GM12878 (cell line): ENCODE results near the gene SCAP. TPM values are rescaled to one million over a fixed set of nuclear protein-coding genes. Genes with fewer than 3 reads are reported as not detected.

Experiments
- ATAC-seq: fragments of 200-7000 bp; cut with Tn5 transposase; 3 replicates; pipeline ENCODE4 v1.9.1; 2020; ENCODE audit warnings: mild to moderate bottlenecking, moderate library complexity
- Bru-seq: library from RNA; stranded (reverse); fragments of 400-500 nt; gene quantifications from one replicate; lab custom pipeline; 2021; lab: Mats Ljungman, UMichigan
- BruChase-seq, 2 experiments: library from RNA; stranded (reverse); fragments of 400-500 nt; gene quantifications; one replicate each; lab custom pipeline; 2021; lab: Mats Ljungman, UMichigan
- BruUV-seq: library from RNA; stranded (reverse); fragments of 400-500 nt; replicated peaks from 2 replicates; lab custom pipeline; 2021; lab: Mats Ljungman, UMichigan
- CTCF ChIA-PET: fragments of 300-600 bp; sonication (Branson Sonifier 250); formaldehyde crosslinking; extraction: SDS; loops from one replicate; lab custom pipeline; 2021; ENCODE audit warnings: inconsistent platforms; lab: Yijun Ruan, JAX
- POLR2A ChIA-PET: fragments of 350-600 bp; formaldehyde crosslinking; extraction: SDS; loops from one replicate; lab custom pipeline; 2021; ENCODE audit warnings: inconsistent platforms; lab: Charles Lee
- RAD21 ChIA-PET: fragments of 300-600 bp; sonication (Branson Sonifier 250); formaldehyde crosslinking; loops from one replicate; lab custom pipeline; 2023; ENCODE audit warnings: antibody characterized with exemption; ENCODE audit not compliant: unreplicated experiment; lab: Charles Lee
- SMC1A ChIA-PET: fragments of 300-600 bp; sonication (Branson Sonifier 250); formaldehyde crosslinking; loops from one replicate; lab custom pipeline; 2023; ENCODE audit not compliant: unreplicated experiment, uncharacterized antibody; lab: Charles Lee
- DNase-seq: peaks from one replicate; pipeline ENCODE4 v3.0.0-alpha.2; 2011; ENCODE audit warnings: low read depth, low spot score
- FAIRE-seq: peaks from 3 replicates; lab custom pipeline; 2011; peaks lifted over from hg19 to GRCh38; lab: Jason Lieb, UNC
- H2AFZ ChIP-seq: 2 replicates; pipeline ENCODE4 v1.6.0; 2011; ENCODE audit warnings: low read depth, low read length, control low read depth; ENCODE audit not compliant: control insufficient read depth
- H3K27ac ChIP-seq: 2 replicates; pipeline ENCODE4 v1.5.1; 2011; ENCODE audit warnings: control low read depth; ENCODE audit not compliant: control insufficient read depth, insufficient read depth
- H3K27me3 ChIP-seq, 2 experiments: replicated peaks in 1 of 2; 2 replicates each; pipeline versions ENCODE4 v1.6.0 to v1.6.1; 2011; ENCODE audit warnings: low read length in 1 of 2; ENCODE audit not compliant: control insufficient read depth in 2 of 2, insufficient read depth in 2 of 2
- H3K36me3 ChIP-seq, 2 experiments: 2 replicates each; pipeline ENCODE4 v1.5.1; 2011; ENCODE audit warnings: low read length in 1 of 2; ENCODE audit not compliant: control insufficient read depth in 2 of 2, insufficient read depth in 2 of 2
- H3K4me1 ChIP-seq: 2 replicates; pipeline ENCODE4 v1.6.1; 2011; ENCODE audit warnings: mild to moderate bottlenecking, low read length, moderate library complexity, mixed read lengths; ENCODE audit not compliant: control insufficient read depth, insufficient read depth
- H3K4me2 ChIP-seq: 2 replicates; pipeline ENCODE4 v1.6.0; 2011; ENCODE audit warnings: control low read depth; ENCODE audit not compliant: control insufficient read depth, insufficient read depth
- H3K4me3 ChIP-seq: fragments of 200-600 bp; sonication (generic); 2 replicates; pipeline ENCODE4 v1.5.1; 2016
- H3K79me2 ChIP-seq: 2 replicates; pipeline ENCODE4 v1.6.0; 2011; ENCODE audit warnings: low read length; ENCODE audit not compliant: control insufficient read depth, insufficient read depth
- H3K9ac ChIP-seq: 2 replicates; pipeline ENCODE4 v1.8.0; 2011; ENCODE audit warnings: low read length, control low read depth, mixed read lengths; ENCODE audit not compliant: control insufficient read depth, insufficient read depth
- H3K9me3 ChIP-seq: replicated peaks from 3 replicates; pipeline ENCODE4 v1.5.1; 2011; ENCODE audit warnings: mild to moderate bottlenecking, low read length; ENCODE audit not compliant: control insufficient read depth, insufficient read depth
- H4K20me1 ChIP-seq: 2 replicates; pipeline ENCODE4 v1.6.0; 2011; ENCODE audit not compliant: control insufficient read depth, insufficient read depth
- BCL11A ChIP-seq: IDR thresholded peaks from 2 replicates; pipeline ENCODE4 v1.6.1; 2011; ENCODE audit warnings: low read depth, low read length
- BHLHE40 ChIP-seq, 2 experiments: fragments of 450-650 bp in 1 of 2; IDR thresholded peaks; 2 replicates each; pipeline ENCODE4 v1.6.1; 2011 to 2017; ENCODE audit warnings: low read depth in 2 of 2, borderline replicate concordance in 1 of 2, improper control_type of control experiment in 1 of 2, low read length in 1 of 2, mild to moderate bottlenecking in 1 of 2
- BRCA1 ChIP-seq: IDR thresholded peaks from 2 replicates; pipeline ENCODE4 v1.6.1; 2011; ENCODE audit warnings: low read depth, low read length, improper control_type of control experiment
- CREM ChIP-seq: IDR thresholded peaks from 2 replicates; pipeline ENCODE4 v1.6.1; 2014; ENCODE audit warnings: antibody characterized with exemption, low read depth
- CTCF ChIP-seq, 3 experiments: IDR thresholded peaks in 2 of 3; conservative IDR thresholded peaks in 1 of 3; 2 replicates each; pipeline ENCODE4 v1.5.1; 2011; ENCODE audit warnings: low read depth in 3 of 3, low read length in 3 of 3, mild to moderate bottlenecking in 3 of 3, control low read depth in 2 of 3, moderate library complexity in 2 of 3, inconsistent platforms in 1 of 3, mixed read lengths in 1 of 3; ENCODE audit not compliant: control insufficient read depth in 2 of 3, insufficient read depth in 1 of 3; ENCODE audit errors: extremely low read depth in 1 of 3
- FOS ChIP-seq: IDR thresholded peaks from 3 replicates; pipeline ENCODE4 v1.6.1; 2011; ENCODE audit warnings: borderline replicate concordance; ENCODE audit not compliant: insufficient read length; ENCODE audit errors: extremely low read depth
- FOXM1 ChIP-seq: IDR thresholded peaks from 2 replicates; pipeline ENCODE4 v1.6.1; 2012; ENCODE audit warnings: low read depth, mild to moderate bottlenecking, inconsistent platforms, low read length, moderate library complexity
- GABPA ChIP-seq: IDR thresholded peaks from 2 replicates; pipeline ENCODE4 v1.6.1; 2014; ENCODE audit warnings: antibody characterized with exemption, low read depth, mild to moderate bottlenecking, inconsistent platforms
- JUND ChIP-seq: IDR thresholded peaks from 2 replicates; pipeline ENCODE4 v1.6.1; 2012; ENCODE audit warnings: low read depth, mild to moderate bottlenecking, low read length, improper control_type of control experiment, moderate library complexity
- MXI1 ChIP-seq: fragments of 150-350 bp; IDR thresholded peaks from 2 replicates; pipeline ENCODE4 v1.6.1; 2011; ENCODE audit warnings: low read depth, mild to moderate bottlenecking, inconsistent platforms, low read length, improper control_type of control experiment
- NFYA ChIP-seq: IDR thresholded peaks from 2 replicates; pipeline ENCODE4 v1.6.1; 2011; ENCODE audit warnings: low read depth, mild to moderate bottlenecking, low read length, improper control_type of control experiment, borderline replicate concordance
- PAX5 ChIP-seq: IDR thresholded peaks from 2 replicates; pipeline ENCODE4 v1.6.1; 2011; ENCODE audit warnings: low read depth, low read length, borderline replicate concordance
- RCOR1 ChIP-seq: conservative IDR thresholded peaks from 2 replicates; pipeline ENCODE4 v1.6.1; 2012; ENCODE audit warnings: low read depth, low read length, improper control_type of control experiment
- SMC3 ChIP-seq: IDR thresholded peaks from 2 replicates; pipeline ENCODE4 v1.6.1; 2011; ENCODE audit warnings: low read length, improper control_type of control experiment, borderline replicate concordance
- SREBF1 ChIP-seq: IDR thresholded peaks from 2 replicates; pipeline ENCODE4 v1.6.1; 2012; ENCODE audit warnings: mild to moderate bottlenecking, low read length
- SREBF2 ChIP-seq: IDR thresholded peaks from 2 replicates; pipeline ENCODE4 v1.6.1; 2012; ENCODE audit warnings: mild to moderate bottlenecking, low read length
- WRNIP1 ChIP-seq: IDR thresholded peaks from 2 replicates; pipeline ENCODE4 v1.6.1; 2011; ENCODE audit warnings: low read depth, low read length, improper control_type of control experiment, borderline replicate concordance
- ZNF274 ChIP-seq: IDR thresholded peaks from one replicate; pipeline ENCODE4 v1.8.0; 2011; ENCODE audit not compliant: insufficient read length, insufficient read depth
- WGBS: methylation state at CpG from one replicate; pipeline ENCODE4 v1.1.6; 2016; ENCODE audit warnings: low lambda C conversion rate; ENCODE audit not compliant: insufficient replicate concordance, insufficient coverage; ENCODE audit errors: missing lambda C conversion rate; 5-methylcytosine and 5-hydroxymethylcytosine counted together
- in situ Hi-C: fragments of 300-500 bp; cut with MboI; formaldehyde crosslinking; loops from 9 replicates; pipeline ENCODE4 v1.14.3; 2018; ENCODE audit warnings: mixed read lengths
- intact Hi-C: fragments of 100-400 bp; cut with micrococcal nuclease; formaldehyde crosslinking; loops from one replicate; pipeline ENCODE4 v1.14.2; 2022; ENCODE audit not compliant: unreplicated experiment
- long read RNA-seq, 2 experiments: library from polyadenylated mRNA; unstranded; transcript quantifications; one replicate each; pipeline ENCODE4 v2.0.0, GENCODE V29; 2019 to 2020
- polyA minus RNA-seq, 3 experiments: library from RNA; depleted of rRNA, polyadenylated mRNA; stranded (reverse); fragments of >200 nt; gene quantifications; 2 replicates each; pipeline ENCODE4 v1.2.3, GENCODE V29; 2011
- polyA plus RNA-seq, 11 experiments: library from polyadenylated mRNA; depleted of rRNA in 4 of 11; unstranded in 6 of 11; stranded (reverse) in 5 of 11; fragments of >200 nt; fragmentation: Nextera tagmentation in 4 of 11; fragmentation: Illumina TruSeq in 1 of 11; extraction: Ambion mirVana in 4 of 11; extraction: Trizol in 1 of 11; gene quantifications; 1 replicate in 1 of 11; 2 replicates in 10 of 11; pipeline versions ENCODE4 v1.2.1 to v1.2.3, GENCODE V29; 2011 to 2016; ENCODE audit warnings: inconsistent platforms in 2 of 11, missing spikeins in 2 of 11, low read depth in 1 of 11
- total RNA-seq, 4 experiments: library from RNA; depleted of rRNA in 3 of 4; stranded (reverse); fragments of >200 nt in 3 of 4; fragmentation: Illumina TruSeq in 1 of 4; extraction: Trizol in 1 of 4; gene quantifications; 2 replicates each; pipeline versions ENCODE4 v1.2.1 to v1.2.3, GENCODE V29; 2013 to 2021

SCAP gene
- 122 and 123 TPM in 2 replicates for total RNA-seq (2013; cell fraction: nucleolus; rRNA removed)
- 42.3 and 53.0 TPM in 2 replicates for total RNA-seq (2014; rRNA removed)
- total RNA-seq (2014; rRNA removed; fragmentation: Illumina TruSeq; extraction: Trizol), result 18.1 and 21.0 TPM in 2 replicates
- 56.1 and 64.1 TPM in 2 replicates for total RNA-seq (2021)
- 10.9 TPM for polyA plus RNA-seq (2011; ENCODE audit: low read depth)
- 11.4 and 21.2 TPM in 2 replicates for polyA plus RNA-seq (2011; rRNA removed)
- 22.8 and 24.6 TPM in 2 replicates for polyA plus RNA-seq (2011; cell fraction: cytosol; rRNA removed)
- polyA plus RNA-seq (2011; cell fraction: nucleus; rRNA removed), result 78.9 and 103 TPM in 2 replicates
- 27.1 and 31.2 TPM in 2 replicates for polyA plus RNA-seq (2012)
- 22.2 and 24.6 TPM in 2 replicates for polyA plus RNA-seq (2014; fragmentation: Illumina TruSeq; extraction: Trizol)
- polyA plus RNA-seq (2014; fragmentation: Nextera tagmentation; extraction: Ambion mirVana), result 1 to 10 TPM; 1.5 to 4.3 TPM
- polyA plus RNA-seq (2014; rRNA removed), result 33.5 TPM in 2 replicates
- 10 to 100 TPM; 35.2 to 38.4 TPM for polyA plus RNA-seq (2016; fragmentation: Nextera tagmentation; extraction: Ambion mirVana)
- polyA minus RNA-seq (2011; rRNA and poly(A)+ RNA removed), result 61.8 and 73.4 TPM in 2 replicates
- polyA minus RNA-seq (2011; cell fraction: cytosol; rRNA and poly(A)+ RNA removed), result 28.6 and 35.1 TPM in 2 replicates
- polyA minus RNA-seq (2011; cell fraction: nucleus; rRNA and poly(A)+ RNA removed), result 30.3 and 49.4 TPM in 2 replicates
- Bru-seq, nascent RNA, result percentile 70 among the genes with signal in this experiment
- BruChase-seq, experiment 1, labeled RNA remaining after a 6-hour chase, result percentile 76 among the genes with signal in this experiment
- percentile 73 among the genes with signal in this experiment for BruChase-seq, experiment 2, labeled RNA remaining after a 2-hour chase
- long read RNA-seq, experiment 1, partial matches to known transcripts, result 4 of 8 reads
- long read RNA-seq, experiment 1, other reads (novel, unspliced or antisense), result 4 of 8 reads
- long read RNA-seq, experiment 2, partial matches to known transcripts, result 3 of 4 reads
- long read RNA-seq, experiment 2, other reads (novel, unspliced or antisense), result 1 of 4 reads

DNA sequence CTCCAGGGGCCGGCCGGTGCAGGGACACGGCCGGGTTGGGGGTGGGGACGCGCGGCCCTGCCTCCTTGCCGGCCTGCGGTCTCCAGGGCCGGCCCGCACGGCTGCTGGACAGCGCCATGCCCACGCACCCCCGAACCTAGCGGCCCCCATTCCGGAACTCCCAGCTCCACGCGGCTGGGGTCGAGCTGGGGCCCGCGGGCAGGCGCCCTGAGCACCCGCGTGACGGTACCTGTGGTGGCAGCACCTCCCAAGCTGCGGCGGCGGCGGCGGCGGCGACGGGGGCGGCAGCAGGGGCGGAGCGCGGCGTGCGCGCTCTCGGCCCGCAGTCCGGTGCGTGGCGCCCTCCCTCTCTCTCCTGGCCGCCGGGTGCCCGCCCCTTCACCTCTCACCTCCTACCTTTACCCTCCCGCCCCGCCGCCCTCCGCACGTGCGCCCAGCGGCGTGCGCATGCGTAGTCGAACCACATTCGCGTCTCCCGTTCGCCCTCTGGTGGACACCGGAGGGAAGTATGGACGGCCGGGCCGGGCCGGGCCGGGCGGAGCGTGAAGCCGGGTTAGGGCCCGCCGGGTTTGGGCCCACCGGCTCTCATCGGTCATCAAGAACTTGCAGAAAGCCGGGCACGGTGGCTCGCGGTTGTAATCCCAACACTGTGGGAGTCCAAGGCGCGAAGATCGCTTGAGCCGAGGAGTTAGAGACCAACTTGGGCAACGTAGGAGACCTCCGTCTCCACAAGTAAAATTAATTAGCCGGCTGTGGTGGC lies at the start of gene SCAP:
SCAP (minus strand) TSS at position 372 of the 760 bp plus-strand sequence. CDS start 32,948 bp downstream, outside the sequence.
- peak; percentile 93 for ATAC-seq
- POLR2A ChIA-PET, result interaction anchor here (0.6 to 3.1 kb wide), 7 partner anchors 9 to 1515 kb away, joined by 3 to 12 read pairs (median 4); no protein-coding TSS in a partner anchor
- TF ChIP-seq BCL11A (no peak), MXI1 (peak; percentile 78), JUND (no peak), BHLHE40 (IDR thresholded peaks at IDR 0.05; ENCODE audit: borderline replicate concordance in 1 of 2, low read depth in 2 of 2, low read length in 1 of 2) (peak; percentile 100), SMC3 (peak; percentile 78), SREBF1 (peak; percentile 93), BRCA1 (no peak), FOS (no peak), SREBF2 (no peak), CTCF (IDR thresholded peaks at IDR 0.05 in 2 of 3, conservative IDR thresholded peaks at IDR 0.05 in 1 of 3; ENCODE audit: control insufficient read depth in 2 of 3, extremely low read depth in 1 of 3, insufficient read depth in 1 of 3, low read depth in 3 of 3, low read length in 3 of 3) (peak; percentile 78 to 96 (median 80)), PAX5 (0 out of 2 replicates have a peak, but pooled peaks have one; percentile 19), NFYA (no peak), GABPA (no peak), CREM (no peak; the same call in none of the 2 replicates), WRNIP1 (no peak), ZNF274 (no peak), RCOR1 (no peak), FOXM1 (no peak)

More for the DNA sequence above, at the start of gene SCAP:
- peak within 1 kb of the TSS; percentile 78 for H2AFZ ChIP-seq
- H3K4me2 ChIP-seq, result peak within 1 kb of the TSS; percentile 77
- SMC1A ChIA-PET, result interaction anchor here (0.8 to 4.9 kb wide), 5 partner anchors 13 to 55 kb away, joined by 4 to 46 read pairs (median 6); no protein-coding TSS in a partner anchor
- peak within 1 kb of the TSS; percentile 70 for H3K9ac ChIP-seq
- H3K27me3 ChIP-seq, result no peaks in the 10 kb centered on the region
- WGBS, result 5% methylated on average over 60 of the region's 88 CpGs
- H3K4me3 ChIP-seq, result peak within 1 kb of the TSS; percentile 83
- in situ Hi-C loops, result loop anchor here (5.0 kb wide), 1 partner anchor 53 kb away; no protein-coding TSS in a partner anchor
- intact Hi-C loops, result loop anchor here (1.0 to 5.0 kb wide), 2 partner anchors 37 to 54 kb away; partner anchors contain the start of gene ELP6
- BruUV-seq, result no TSS peak
- no peaks in the 10 kb centered on the region; a peak in 1 of 4 replicates for H3K36me3 ChIP-seq
- RAD21 ChIA-PET, result interaction anchor here (0.9 to 3.1 kb wide), 5 partner anchors 9 to 54 kb away, joined by 3 to 47 read pairs (median 4); no protein-coding TSS in a partner anchor
- FAIRE-seq, result no peak
- H3K27ac ChIP-seq, result peak within 1 kb of the TSS; percentile 57
- no peaks in the 10 kb centered on the region for H4K20me1 ChIP-seq
- CTCF ChIA-PET, result interaction anchor here (0.7 to 7.3 kb wide), 18 partner anchors 9 to 1469 kb away, joined by 3 to 118 read pairs (median 3); no protein-coding TSS in a partner anchor
- DNase-seq, result peak; percentile 80
- peaks cover 3% of the 10 kb centered on the region for H3K4me1 ChIP-seq
- no peaks in the 10 kb centered on the region; the same call in 2 of the 3 replicates for H3K9me3 ChIP-seq
- H3K79me2 ChIP-seq, result peaks cover 39% of the 10 kb centered on the region
